GM12873 (cell line): ENCODE measurements around the gene NAV1.

Source experiments
- TF ChIP-seq, protein P1 (sequence below): IDR thresholded peaks from 2 replicates; pipeline ENCODE4 v1.5.1; 2012; ENCODE audit warnings: low read depth, mild to moderate bottlenecking, moderate library complexity, low read length, control low read depth; ENCODE audit not compliant: insufficient read depth; ENCODE audit errors: missing control alignments

The NAV1 gene

GRCh38 chr1:201575912-201576311 is 37.0 kb downstream of the NAV1 start:
- TF ChIP-seq, protein P1, sequence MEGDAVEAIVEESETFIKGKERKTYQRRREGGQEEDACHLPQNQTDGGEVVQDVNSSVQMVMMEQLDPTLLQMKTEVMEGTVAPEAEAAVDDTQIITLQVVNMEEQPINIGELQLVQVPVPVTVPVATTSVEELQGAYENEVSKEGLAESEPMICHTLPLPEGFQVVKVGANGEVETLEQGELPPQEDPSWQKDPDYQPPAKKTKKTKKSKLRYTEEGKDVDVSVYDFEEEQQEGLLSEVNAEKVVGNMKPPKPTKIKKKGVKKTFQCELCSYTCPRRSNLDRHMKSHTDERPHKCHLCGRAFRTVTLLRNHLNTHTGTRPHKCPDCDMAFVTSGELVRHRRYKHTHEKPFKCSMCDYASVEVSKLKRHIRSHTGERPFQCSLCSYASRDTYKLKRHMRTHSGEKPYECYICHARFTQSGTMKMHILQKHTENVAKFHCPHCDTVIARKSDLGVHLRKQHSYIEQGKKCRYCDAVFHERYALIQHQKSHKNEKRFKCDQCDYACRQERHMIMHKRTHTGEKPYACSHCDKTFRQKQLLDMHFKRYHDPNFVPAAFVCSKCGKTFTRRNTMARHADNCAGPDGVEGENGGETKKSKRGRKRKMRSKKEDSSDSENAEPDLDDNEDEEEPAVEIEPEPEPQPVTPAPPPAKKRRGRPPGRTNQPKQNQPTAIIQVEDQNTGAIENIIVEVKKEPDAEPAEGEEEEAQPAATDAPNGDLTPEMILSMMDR, result no peak

DNA sequence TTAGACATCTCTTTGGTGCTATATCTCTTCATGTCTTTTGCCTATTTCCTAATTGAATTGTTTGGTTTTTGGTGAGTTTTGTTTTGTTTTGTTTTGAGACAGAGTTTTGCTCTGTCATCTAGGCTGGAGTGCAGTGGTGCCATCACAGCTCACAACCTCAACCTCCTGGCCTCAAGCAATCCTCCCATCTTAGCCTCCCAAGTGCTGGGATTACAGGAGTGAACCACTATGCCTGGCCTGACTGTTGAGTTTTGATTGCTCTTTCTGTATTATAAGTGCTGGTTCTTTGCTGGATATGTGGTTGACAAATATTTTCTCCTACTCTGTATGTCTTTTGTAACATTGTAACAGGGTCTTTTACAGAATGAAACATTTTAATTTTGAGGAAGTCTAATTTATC is 38.0 kb downstream of the NAV1 start:
- TF ChIP-seq, protein P1, result no peak

- TF ChIP-seq, protein P1, result no peak
Observed at GRCh38 chr1:201578008-201578888, 39.3 kb downstream of the NAV1 start.

GRCh38 chr1:201582705-201583442 is 43.9 kb downstream of the NAV1 start:
- TF ChIP-seq, protein P1, result no peak

- TF ChIP-seq, protein P1, result no peak
Observed at GRCh38 chr1:201583663-201584062, 44.7 kb downstream of the NAV1 start.

DNA sequence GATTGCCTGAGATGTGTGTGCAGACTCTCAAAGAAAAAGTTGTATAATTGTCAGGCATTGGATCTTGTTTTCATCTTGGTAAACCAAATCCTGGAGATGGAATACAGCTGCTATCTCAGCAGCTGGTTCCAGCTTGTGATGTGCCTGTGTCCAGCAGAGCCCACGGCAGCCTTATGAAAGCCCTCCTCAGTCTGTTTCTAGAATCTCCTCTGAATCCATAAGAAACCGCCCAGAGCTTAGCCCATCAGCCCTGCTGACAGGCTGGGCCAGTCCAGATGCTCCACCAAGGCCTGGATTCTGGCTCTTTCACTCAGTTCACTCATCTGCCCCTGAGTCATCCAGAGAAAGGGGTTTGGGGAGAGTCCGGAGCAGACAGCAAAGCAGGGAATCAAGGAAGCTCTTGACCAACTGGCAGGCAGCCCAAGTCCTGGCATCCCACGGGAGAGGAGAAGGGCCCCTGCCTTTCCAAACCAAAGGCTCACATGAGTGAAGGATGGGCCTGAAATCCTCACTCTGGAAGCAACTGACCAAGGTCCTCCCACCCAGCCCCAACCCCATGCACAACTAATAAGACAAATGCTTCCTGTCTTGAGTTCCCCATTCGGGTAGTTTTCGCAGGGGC is 45.7 kb downstream of the NAV1 start:
- TF ChIP-seq, protein P1, result no peak

DNA sequence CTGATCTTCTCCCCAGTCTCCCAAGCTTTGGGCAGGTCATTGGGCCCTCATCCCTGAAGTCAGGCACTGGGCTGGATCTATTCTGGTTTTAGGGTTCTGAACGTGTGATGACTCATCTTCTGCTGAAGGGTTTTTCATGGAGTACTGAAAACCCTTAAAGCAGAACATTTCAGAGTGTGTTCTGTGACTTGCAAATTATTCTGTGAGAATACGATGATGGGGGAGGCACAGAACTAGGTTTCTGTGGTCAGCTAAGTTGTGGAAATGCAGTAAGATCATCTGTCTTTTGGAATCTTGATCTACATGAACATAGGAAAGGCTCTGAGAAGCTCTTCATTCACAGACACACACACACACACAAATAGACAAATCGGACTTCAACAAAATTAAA is 46.2 kb downstream of the NAV1 start:
- TF ChIP-seq, protein P1, result no peak
